HL-60/S4 treated with phorbol 12-myristate 13-acetate at 8.2 ng/mL for 4 days and 3 days (cell line): Measurements from ENCODE around the gene CAMKV.
"Not testable (repeated sequence)": the region's sequence is repeated elsewhere in the genome, so short reads cannot be mapped to it uniquely, and the experiment has no call there.

Experiments
- in situ Hi-C: fragments of 300-500 bp; cut with MboI; formaldehyde crosslinking; loops from 2 replicates; pipeline ENCODE4 v1.15.0; 2022; ENCODE audit warnings: low sequenced_read_pairs

CAMKV gene

DNA sequence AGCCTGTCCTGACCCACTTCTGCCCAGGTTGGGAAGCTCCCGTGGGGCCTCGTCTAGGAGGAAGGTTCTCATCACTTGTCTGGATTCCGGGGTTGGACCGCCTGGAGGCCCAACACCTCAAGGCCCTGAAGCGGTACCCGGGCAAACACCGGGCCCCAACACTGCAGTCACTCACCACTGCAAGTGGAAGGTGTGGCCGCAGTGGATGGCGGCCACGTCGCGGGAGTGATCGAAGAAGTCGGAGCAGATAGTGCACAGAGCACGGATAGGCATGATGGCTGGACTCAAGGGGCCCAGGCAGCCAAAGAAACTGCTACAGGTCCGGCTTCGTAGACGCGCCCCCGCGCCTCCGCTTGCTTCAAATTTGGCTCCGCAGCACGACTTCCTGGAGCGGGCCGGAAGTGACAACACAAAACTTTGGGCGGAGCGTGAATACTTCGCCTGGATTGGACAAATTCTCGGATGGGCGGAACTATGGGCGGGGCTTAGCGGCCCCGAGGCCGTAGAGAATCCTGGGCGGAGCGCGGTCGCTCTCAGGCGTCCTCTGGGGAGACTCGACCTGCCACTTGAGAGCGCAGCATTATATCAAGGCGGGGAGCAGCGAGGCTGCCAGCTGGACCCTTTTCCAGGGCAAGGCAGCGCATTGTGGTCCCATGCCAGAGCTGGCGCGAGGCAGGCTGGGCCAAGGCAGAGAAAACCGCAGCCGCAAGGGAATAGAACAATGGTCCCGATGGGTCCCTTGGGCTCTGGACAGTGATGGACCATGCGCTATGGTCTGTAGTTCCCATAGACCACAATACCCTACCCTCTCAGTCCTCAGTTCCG is 13.3 kb downstream of the CAMKV start, which contains the start of gene TRAIP:
TRAIP (minus strand) TSS at position 384 of the 825 bp plus-strand sequence; CDS start at position 273, 111 bp downstream.
- in situ Hi-C loops, result no loop called here

DNA sequence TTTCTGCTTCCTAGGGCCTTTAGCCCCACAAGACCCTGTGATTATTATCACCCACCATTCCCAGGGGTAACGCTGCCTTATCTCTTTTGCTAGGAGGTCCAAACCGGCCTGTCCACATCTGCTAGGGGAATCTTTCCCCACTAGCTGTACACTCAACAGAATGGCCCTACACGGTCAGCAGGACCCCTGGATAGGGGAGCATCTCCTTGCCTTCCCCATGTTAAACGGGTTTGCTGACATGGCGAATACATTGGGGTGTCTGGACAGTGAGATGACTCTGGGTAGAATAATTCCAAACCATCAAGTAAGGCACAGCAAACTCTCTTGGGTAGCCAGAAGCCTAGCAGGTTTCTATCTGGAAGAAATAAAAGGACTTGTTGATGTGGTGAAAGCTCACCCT is 14.0 kb downstream of the CAMKV start:
- in situ Hi-C loops, result no loop called here

DNA sequence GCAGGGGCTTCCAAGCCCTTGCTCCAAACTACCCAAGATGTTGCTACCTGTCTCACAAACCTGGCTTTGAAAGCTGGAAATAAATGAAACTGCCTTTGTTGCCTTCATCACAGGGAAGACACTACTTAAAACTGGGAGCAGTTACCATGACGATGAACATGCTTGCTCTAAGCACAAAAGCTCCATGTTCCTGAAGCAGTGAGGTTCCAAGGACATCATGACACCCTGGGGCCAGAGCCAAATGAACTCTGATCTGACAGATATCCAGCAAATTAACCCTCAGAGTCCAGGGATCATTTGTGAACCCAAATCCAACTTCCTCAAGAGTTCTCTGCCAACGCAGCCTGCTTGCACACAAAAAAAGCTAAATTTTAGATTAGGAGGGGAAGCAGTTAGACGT is 24.0 kb downstream of the CAMKV start:
- in situ Hi-C loops, result no loop called here

DNA sequence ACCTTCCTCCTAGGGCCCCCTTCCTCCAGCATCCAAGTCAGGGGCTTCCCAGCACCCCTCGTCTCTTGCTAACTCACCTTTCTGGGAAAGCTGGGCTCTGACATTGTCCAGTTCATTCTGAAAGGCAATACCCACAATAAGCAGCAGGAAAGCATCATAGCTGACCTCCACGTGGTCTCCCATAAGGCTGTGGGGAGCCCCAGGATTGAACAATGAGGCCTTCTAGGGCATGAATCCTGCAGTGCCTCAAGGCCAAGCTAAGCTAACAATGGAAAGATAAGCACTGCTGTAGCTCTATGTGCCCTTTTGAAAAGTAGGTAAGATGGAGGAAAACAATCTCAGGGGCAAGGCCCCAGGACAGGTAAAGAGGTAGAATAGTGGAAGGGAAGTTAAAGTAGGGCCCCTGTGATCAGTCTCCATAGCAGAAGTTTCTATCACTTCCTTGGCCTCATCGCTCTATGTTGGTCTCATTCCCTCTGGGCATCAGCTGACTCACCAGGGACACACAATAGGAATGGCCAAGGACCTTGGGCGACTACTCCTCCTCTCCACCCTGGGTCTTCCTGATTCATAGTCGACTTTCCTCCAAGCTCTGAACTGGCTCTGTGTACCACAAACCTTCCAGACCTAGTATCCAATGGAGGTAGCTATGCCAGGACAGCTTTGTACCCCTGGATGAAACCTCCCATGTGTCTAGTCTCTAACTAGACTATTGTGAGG is 25.1 kb downstream of the CAMKV start:
- in situ Hi-C loops, result no loop called here

DNA sequence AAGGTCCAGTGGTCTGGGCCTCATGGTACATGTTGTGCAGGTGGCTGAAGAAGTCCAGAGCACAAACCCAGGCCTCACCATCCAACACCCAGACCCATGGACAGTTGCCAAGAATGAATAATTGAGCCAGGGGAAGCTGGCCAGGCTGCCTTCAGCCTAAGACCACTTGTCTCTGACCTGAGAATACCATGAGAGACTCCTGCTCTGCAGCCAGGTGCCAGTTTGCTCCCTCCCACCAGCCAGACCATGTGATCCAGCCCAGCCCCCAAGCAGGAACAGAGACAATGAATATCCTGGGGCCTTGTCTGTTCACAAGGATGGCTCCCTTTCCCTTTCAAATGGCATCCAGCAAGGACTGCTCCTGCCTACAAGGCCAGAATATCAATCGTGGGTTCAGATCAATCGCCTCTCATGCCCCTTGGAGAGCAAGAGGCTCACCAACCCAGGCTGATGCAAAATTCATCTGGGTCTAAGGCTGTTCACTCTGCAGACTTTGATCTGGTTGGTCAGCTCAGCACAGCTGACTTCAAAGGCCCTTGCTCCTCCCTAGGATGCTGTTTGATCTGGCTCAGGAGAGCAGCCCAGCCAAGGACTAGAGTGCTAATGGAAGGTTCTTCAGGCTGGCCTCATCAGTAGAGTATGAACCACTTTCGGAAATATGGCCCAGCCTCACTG is 26.7 kb downstream of the CAMKV start:
- in situ Hi-C loops, result no loop called here

DNA sequence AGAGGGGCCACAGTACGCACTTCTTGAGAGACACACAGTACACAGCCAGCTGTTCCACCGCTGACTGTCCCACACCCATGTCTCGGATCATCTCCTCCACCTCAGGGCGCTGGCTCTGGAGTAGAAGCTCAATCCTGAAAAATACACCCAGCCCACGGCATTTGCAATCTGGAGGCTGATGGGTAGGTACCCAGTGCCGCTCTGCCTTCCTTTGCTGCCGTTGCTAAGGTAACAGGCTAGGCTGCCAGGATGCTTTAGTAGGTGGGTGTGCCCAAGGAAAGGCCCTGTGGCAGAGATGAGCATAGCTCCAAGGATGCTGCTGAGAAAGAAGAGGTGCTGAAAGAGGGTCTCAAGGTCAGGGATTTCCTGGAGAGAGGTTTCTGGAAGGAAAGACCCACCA is 27.9 kb downstream of the CAMKV start:
- in situ Hi-C loops, result no loop called here

DNA sequence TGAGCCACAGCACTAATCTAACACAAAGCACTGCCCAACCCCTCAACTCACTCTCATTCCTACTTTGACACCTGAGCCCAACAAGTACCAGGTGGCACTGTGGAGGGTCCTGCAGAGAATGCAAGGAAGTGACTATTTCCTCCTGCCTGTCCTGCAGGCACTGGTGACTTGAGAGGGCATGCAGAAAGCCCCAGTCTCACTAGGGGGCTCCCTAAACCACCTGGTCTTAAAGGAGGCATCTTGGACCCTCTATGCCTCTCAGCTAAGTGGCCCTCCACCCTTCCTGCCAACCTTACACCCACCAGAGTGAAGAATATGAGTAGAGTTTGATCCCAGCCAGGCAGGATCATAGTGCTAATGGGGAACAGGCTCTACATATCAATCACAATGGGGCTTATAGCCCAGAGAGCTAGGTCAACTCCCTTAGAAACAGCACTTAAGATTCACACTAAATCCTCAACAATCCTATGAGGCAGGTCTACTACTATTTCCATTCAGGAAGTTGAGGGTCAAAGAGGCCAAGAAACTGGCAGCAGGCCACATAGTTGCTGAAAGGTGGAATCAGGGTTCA is 28.5 kb downstream of the CAMKV start:
- in situ Hi-C loops, result no loop called here

DNA sequence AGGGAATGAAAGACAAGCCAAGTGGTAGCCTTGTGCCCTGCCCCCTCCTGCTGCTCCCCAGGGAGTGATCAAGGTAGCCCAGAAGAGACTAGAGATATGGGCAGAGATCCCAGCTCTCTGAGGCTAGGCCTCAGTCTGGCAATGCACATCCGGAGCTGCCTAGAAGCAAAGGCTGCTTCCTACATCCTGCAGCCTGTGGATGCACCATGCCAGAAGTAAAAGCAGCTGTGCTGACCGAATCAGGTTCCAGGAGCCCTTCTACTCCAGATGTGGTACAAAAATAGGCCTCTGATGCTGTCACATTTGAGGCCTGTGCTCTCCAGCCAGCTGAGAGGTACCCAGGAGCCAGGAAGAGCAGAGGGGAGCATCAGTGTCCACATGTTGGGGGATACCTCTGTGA is 29.3 kb downstream of the CAMKV start:
- in situ Hi-C loops, result no loop called here

DNA sequence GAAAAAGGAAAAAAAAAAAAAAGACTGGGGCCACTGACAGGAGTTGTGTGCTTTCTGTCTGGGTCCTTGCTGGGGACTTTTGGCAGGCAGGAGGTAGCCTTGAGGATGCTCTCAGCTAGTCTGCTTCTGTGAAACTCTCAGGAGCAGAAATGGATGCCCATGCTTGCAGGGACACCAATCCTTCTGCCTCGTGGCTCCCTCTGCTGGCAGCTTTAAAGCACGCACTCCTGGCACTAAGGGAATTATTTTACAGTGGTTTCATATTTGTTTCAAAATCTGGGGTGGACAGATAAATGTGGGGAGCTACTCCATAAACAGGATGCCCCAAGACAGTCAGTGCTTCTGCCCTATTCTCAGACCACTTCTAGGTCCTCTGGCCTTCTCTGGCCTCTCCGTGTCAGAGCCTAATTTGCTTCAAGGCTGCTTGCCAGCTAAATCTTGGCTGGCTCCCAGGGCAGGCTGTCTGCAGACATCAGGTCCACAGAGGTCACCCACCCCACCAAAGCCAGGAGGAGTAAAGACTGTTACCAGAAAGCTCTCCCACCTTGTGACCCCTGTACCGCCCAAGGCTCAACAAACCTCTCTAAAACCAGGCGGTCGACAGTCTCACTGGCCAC is 30.4 kb downstream of the CAMKV start:
- in situ Hi-C loops, result no loop called here

DNA sequence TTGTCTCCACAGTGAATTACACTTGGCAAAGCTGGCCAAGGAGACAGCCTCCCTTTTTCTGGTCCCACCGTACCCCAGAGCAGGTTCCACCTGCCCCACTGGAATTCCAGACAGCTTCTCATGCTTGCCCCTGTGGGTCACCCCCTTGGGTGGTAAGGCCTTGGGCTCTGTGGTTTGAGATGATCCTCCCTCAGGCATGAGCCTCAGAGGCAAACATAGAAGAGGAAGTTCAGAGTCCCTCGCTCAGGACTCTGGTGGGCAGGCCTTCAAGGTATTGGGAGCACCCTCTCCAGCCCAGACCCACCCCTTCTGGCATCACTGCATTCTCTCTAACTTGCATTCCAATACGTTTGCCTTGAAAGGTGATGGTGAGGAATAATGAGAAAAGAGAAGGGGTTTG is 38.4 kb downstream of the CAMKV start:
- in situ Hi-C loops, result no loop called here

DNA sequence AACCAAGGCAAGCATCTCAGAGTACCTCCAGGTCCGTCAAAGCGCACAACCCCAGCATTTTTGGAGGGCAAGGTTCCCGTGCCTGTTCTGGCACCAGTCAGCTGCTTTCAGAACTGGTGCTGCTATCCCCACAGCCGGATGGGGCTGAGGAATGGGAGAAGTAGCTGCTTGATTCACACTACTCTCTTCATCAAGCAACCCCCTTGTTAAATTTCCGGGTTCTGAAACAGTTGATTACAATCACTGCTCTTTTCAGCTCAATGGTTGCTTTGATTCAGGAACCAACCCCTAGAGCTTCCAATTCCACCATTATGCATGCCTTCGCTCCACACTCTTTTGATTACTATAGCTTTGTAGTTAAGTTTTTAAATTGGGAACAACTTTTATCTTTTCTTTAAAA is 43.7 kb downstream of the CAMKV start:
- in situ Hi-C loops, result no loop called here

DNA sequence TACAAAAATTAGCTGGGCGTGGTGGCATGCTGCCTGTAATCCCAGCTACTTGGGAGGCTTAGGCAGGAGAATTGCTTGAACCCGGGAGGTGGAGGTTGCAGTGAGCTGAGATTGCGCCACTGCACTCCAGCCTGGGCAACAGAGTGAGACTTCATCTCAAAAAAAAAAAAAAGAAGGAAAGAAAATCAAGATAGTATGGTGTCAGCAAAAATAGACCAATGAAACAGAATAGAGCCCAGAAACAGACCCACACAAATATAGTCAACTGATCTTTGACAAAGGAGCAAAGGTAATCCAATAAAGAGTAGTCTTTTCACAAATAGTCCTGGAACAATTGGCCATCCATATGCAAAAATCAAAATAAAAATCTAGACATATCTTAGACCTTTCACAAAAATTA is 46.6 kb downstream of the CAMKV start:
- in situ Hi-C loops, result not testable (repeated sequence)

DNA sequence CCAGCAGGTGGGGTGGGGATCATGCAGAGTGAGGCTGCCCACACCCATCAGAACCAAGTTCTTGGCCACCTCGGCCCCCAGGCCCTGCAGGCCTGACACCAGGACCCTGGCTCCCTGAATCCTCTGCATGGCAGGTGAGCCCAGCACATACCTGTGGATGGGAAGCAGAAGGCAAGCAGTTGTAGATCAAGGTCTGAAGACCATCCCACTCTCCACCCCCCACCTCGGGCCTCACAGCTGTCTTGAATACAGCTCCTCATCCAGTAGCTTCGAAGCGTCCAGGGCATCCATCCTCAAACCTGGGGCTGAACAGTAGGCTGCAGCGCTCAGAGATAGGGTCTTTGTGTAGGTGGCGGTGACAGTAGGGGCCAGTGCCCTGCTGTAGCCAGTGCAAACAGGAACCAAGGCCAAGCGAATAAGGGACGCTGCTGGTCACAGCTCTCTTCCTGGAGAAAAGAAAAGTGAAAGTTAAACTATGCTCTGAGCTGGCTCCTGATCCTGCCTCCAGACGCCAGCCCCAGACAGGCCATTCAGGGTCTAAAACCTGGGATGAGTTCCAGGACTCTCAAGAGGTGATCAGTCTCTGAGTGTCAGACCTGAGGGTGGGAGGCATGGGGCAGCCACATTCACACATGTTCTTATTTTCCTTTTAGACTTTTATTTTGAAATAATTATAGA is 56.1 kb downstream of the CAMKV start, which contains the start of gene UBA7:
UBA7 (minus strand) TSS at position 457 of the 678 bp plus-strand sequence; CDS start at position 291, 166 bp downstream.
- in situ Hi-C loops, result no loop called here

DNA sequence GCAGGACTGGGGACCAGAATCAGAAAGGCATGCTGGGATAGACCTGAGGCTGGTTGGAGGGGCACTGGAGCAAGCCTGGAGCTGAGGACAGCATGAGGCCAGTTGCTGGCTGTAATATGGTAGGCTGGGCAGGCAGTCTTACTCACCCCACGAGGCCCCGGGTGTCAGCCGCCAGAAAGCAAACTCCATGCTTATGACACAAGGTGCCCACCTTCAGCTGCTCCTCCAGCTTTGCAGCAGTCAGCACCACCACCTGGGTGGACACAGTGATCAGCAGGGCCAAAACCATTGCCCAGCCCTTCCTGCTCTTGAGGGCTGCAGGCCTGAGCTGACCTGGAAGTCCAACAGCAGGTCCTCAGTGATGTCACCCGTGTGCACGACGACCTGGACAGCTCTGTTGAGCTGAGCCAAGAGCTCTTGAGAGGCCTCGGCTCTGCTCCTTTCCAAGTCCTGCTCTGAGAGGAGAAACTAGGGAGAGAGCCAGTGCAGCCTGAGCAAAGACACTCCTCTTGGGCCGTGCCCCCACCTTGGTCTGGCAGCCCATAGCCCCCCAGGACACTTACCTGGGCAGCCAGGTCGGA is 56.7 kb downstream of the CAMKV start:
- in situ Hi-C loops, result no loop called here
